HG03521 (cell line): ENCODE results near the gene FBXO36.
"Not testable (repeated sequence)": the region's sequence is repeated elsewhere in the genome, so short reads cannot be mapped to it uniquely, and the experiment has no call there.

Experiments used
- ATAC-seq: cut with Tn5 transposase; IDR thresholded peaks from one replicate; pipeline ENCODE4 v1.9.1; 2021; ENCODE audit warnings: mild to moderate bottlenecking, moderate library complexity; ENCODE audit not compliant: unreplicated experiment

The FBXO36 gene

GRCh38 chr2:229956491-229956890, 34.2 kb downstream of the FBXO36 start:
- ATAC-seq: no peak

GRCh38 chr2:229963596-229963995, 41.3 kb downstream of the FBXO36 start:
- ATAC-seq: not testable (repeated sequence)

GRCh38 chr2:229969921-229970320, 47.6 kb downstream of the FBXO36 start:
- no peak for ATAC-seq

GRCh38 chr2:229970406-229970805, 48.1 kb downstream of the FBXO36 start:
- no peak for ATAC-seq

- no peak for ATAC-seq
These were observed 49.0 kb downstream of the FBXO36 start for GRCh38 chr2:229971298-229971790.

- no peak for ATAC-seq
These were observed 52.0 kb downstream of the FBXO36 start for GRCh38 chr2:229974266-229974665.

GRCh38 chr2:229980431-229981184, 58.3 kb downstream of the FBXO36 start:
- no peak for ATAC-seq

GRCh38 chr2:229993236-229993635, 70.9 kb downstream of the FBXO36 start:
- no peak for ATAC-seq

GRCh38 chr2:229996320-229996719, 74.0 kb downstream of the FBXO36 start:
- no peak for ATAC-seq

GRCh38 chr2:229997565-229997964, 75.3 kb downstream of the FBXO36 start:
- ATAC-seq: no peak

- ATAC-seq: peak; percentile 91
These were observed 78.0 kb downstream of the FBXO36 start for GRCh38 chr2:230000118-230000841.

GRCh38 chr2:230007931-230008707, 85.8 kb downstream of the FBXO36 start:
- no peak for ATAC-seq

- ATAC-seq: no peak
These were observed 86.4 kb downstream of the FBXO36 start for GRCh38 chr2:230008708-230009066.

- ATAC-seq: no peak
These were observed 88.2 kb downstream of the FBXO36 start for GRCh38 chr2:230010501-230010900.

GRCh38 chr2:230011617-230012016, 89.3 kb downstream of the FBXO36 start:
- ATAC-seq: no peak

GRCh38 chr2:230012267-230012884, 90.1 kb downstream of the FBXO36 start:
- no peak for ATAC-seq

- ATAC-seq: no peak
These were observed 94.5 kb downstream of the FBXO36 start for GRCh38 chr2:230016844-230017243.

GRCh38 chr2:230018153-230018552, 95.8 kb downstream of the FBXO36 start:
- no peak for ATAC-seq

GRCh38 chr2:230019742-230020141, 97.4 kb downstream of the FBXO36 start:
- no peak for ATAC-seq

- no peak for ATAC-seq
These were observed 101.0 kb downstream of the FBXO36 start for GRCh38 chr2:230023313-230023712.

- ATAC-seq: no peak
These were observed 119.9 kb downstream of the FBXO36 start for GRCh38 chr2:230042195-230042594.
